LNCaP clone FGC (cell line): Measurements from ENCODE around the gene MTA2.
"Not testable (repeated sequence)": the region's sequence is repeated elsewhere in the genome, so short reads cannot be mapped to it uniquely, and the experiment has no call there.

Experiments used
- DNase-seq: peaks from one replicate; pipeline ENCODE4 v3.0.0-alpha.2; 2011; ENCODE audit warnings: low read depth
- H3K4me3 ChIP-seq: 2 replicates; pipeline ENCODE4 v1.5.1; 2011; ENCODE audit warnings: mild to moderate bottlenecking, low read depth, low read length, control low read depth
- CTCF ChIP-seq: IDR thresholded peaks from 2 replicates; pipeline ENCODE4 v1.5.1; 2012; ENCODE audit warnings: mild to moderate bottlenecking; ENCODE audit not compliant: control insufficient read depth, insufficient read depth; ENCODE audit errors: extremely low read depth

MTA2 gene

GRCh38 chr11:62555464-62556107, 46.1 kb downstream of the MTA2 start:
- peak overlapping the region; percentile 34 for H3K4me3 ChIP-seq
- no peak for TF ChIP-seq CTCF
- no peak for DNase-seq

GRCh38 chr11:62554387-62555167, 47.1 kb downstream of the MTA2 start:
- no peak overlapping the region for H3K4me3 ChIP-seq
- DNase-seq, result no peak
- no peak for TF ChIP-seq CTCF

GRCh38 chr11:62553839-62554361, 47.8 kb downstream of the MTA2 start:
- H3K4me3 ChIP-seq, result no peak overlapping the region
- DNase-seq, result no peak

GRCh38 chr11:62553080-62553838, 48.4 kb downstream of the MTA2 start:
- no peak for TF ChIP-seq CTCF
- H3K4me3 ChIP-seq, result no peak overlapping the region
- peak; percentile 81 for DNase-seq

More at GRCh38 chr11:62553839-62554361, 47.8 kb downstream of the MTA2 start:
- TF ChIP-seq CTCF, result no peak

GRCh38 chr11:62552485-62553079, 49.1 kb downstream of the MTA2 start:
- no peak for TF ChIP-seq CTCF
- no peak for DNase-seq
- H3K4me3 ChIP-seq, result no peak overlapping the region

- H3K4me3 ChIP-seq, DNase-seq: not testable (repeated sequence)
These were observed 51.2 kb downstream of the MTA2 start for GRCh38 chr11:62550478-62550877.
